Astrocyte (in vitro differentiated cells and primary cell): Measurements from ENCODE around the gene LRRC2.

Source experiments
- EZH2 ChIP-seq: IDR thresholded peaks from 2 replicates; pipeline ENCODE4 v1.6.1; 2012; ENCODE audit warnings: mild to moderate bottlenecking, low read length, inconsistent platforms; ENCODE audit not compliant: insufficient read depth
- TF ChIP-seq, protein P1 (sequence below): IDR thresholded peaks from 2 replicates; pipeline ENCODE4 v1.5.1; 2011; ENCODE audit warnings: low read depth, mild to moderate bottlenecking, inconsistent platforms, low read length, moderate library complexity; ENCODE audit not compliant: insufficient read depth

DNA sequence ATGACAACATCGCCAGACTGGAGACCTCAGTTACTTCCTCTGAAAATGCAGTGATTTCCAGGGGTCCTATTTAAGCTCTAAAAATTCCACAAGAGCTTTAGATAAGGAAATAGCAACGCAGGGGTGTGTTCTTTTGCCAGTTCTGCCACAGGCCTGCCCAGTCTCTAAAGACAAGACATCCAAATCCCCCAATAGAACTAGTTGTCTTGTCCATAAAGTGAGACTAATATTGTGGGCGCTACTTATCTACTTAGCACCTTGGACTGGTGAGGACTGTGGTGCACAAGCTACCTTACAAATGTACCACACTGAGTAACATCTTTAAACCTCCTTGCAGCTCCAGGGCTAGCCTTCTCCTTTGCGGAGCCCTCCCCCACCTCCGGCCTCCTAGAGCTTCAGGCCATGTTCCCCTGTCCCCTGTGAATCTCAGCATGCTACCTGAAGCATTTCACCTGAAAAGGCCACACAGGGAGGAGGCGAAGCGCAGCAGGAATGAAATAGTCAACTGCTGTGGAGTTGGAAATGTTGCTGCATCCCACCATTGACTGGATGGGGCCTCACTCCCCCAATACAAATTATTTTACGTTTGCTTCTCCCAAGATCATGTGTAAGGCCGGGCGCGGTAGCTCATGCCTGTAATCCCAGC lies 9.6 kb upstream of the LRRC2 start:
- TF ChIP-seq, protein P1, sequence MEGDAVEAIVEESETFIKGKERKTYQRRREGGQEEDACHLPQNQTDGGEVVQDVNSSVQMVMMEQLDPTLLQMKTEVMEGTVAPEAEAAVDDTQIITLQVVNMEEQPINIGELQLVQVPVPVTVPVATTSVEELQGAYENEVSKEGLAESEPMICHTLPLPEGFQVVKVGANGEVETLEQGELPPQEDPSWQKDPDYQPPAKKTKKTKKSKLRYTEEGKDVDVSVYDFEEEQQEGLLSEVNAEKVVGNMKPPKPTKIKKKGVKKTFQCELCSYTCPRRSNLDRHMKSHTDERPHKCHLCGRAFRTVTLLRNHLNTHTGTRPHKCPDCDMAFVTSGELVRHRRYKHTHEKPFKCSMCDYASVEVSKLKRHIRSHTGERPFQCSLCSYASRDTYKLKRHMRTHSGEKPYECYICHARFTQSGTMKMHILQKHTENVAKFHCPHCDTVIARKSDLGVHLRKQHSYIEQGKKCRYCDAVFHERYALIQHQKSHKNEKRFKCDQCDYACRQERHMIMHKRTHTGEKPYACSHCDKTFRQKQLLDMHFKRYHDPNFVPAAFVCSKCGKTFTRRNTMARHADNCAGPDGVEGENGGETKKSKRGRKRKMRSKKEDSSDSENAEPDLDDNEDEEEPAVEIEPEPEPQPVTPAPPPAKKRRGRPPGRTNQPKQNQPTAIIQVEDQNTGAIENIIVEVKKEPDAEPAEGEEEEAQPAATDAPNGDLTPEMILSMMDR = no peak
- no peak for TF ChIP-seq EZH2
